ENCODE measurements around the gene GJD3. TPM values are rescaled to one million over a fixed set of nuclear protein-coding genes. Genes with fewer than 3 reads are reported as not detected.

GJD3 gene
- total and polyA plus RNA-seq, 8 donors: 0.18 to 3.6 (median 3.0) TPM; not detected in 5

DNA sequence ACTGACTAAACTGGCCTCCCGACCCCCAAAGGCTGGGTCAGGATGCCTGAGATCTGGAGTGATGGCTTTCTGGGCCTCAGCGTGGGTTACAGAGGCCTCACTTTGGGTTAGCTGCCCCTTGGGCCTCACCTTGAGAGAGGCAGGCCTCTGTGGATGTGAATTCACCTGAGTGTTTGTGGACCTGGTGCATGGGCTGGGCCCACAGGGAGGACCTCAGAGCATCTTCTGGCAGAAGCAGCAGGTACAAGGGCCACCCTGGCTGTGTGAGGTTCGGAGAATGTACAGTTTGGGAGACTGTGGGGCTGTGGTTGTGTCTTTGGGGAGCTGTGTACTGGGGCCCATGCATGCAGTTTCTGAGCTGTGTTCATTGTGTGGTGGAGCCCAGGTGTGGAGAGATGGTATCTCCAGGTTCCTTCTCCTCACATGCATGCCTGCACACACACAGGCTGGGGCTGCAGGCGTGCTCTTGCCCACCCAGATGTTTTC, 37.2 kb downstream of the GJD3 start:
- intact Hi-C loops (cut with DNase I): no loop called here
- Histone ChIP-seq H3K36me3 (peaks cover 0 to 14% of the 10 kb centered on the region in 2 donors), H3K4me3 (peak overlapping the region in 1 of 2 donors; percentile 12), H3K27ac (peak overlapping the region; percentile 90 to 100), H3K27me3 (no peaks in the 10 kb centered on the region), H3K9me3 (no peaks in the 10 kb centered on the region), H3K4me1 (peaks cover 87 to 99% of the 10 kb centered on the region in 2 donors)
- no peak for DNase-seq
- ATAC-seq: no peak
- TF ChIP-seq, protein P1, sequence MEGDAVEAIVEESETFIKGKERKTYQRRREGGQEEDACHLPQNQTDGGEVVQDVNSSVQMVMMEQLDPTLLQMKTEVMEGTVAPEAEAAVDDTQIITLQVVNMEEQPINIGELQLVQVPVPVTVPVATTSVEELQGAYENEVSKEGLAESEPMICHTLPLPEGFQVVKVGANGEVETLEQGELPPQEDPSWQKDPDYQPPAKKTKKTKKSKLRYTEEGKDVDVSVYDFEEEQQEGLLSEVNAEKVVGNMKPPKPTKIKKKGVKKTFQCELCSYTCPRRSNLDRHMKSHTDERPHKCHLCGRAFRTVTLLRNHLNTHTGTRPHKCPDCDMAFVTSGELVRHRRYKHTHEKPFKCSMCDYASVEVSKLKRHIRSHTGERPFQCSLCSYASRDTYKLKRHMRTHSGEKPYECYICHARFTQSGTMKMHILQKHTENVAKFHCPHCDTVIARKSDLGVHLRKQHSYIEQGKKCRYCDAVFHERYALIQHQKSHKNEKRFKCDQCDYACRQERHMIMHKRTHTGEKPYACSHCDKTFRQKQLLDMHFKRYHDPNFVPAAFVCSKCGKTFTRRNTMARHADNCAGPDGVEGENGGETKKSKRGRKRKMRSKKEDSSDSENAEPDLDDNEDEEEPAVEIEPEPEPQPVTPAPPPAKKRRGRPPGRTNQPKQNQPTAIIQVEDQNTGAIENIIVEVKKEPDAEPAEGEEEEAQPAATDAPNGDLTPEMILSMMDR (IDR thresholded peaks at IDR 0.05): no peak

DNA sequence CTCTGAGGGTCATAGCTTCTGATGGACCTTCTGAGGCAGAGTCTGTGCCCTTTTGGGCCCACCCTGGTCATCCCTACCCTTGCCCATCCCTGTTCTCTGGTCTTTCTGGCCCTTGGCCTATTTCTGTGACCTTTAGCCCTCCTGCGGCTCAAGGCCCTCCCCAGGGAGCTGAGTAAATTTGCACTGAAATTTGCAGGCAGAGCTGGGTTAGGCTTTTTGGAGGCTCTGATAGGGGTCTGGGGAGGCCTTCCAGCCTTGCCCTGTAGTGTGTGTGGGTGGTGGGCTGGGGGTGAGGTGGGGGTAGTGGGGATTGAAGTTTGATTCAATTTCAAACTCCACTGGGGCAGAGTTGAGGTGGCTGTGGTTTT, 37.7 kb downstream of the GJD3 start:
- TF ChIP-seq, protein P1 (IDR thresholded peaks at IDR 0.05): no peak
- intact Hi-C loops (cut with DNase I): no loop called here
- ATAC-seq: no peak
- DNase-seq: peak in 1 of 4 donors; percentile 23
- Histone ChIP-seq H3K27ac (peak overlapping the region; percentile 90 to 100), H3K4me1 (peaks cover 87 to 99% of the 10 kb centered on the region in 2 donors), H3K4me3 (peak overlapping the region in 1 of 2 donors; percentile 26), H3K27me3 (no peaks in the 10 kb centered on the region), H3K9me3 (no peaks in the 10 kb centered on the region), H3K36me3 (peaks cover 0 to 11% of the 10 kb centered on the region in 2 donors)

DNA sequence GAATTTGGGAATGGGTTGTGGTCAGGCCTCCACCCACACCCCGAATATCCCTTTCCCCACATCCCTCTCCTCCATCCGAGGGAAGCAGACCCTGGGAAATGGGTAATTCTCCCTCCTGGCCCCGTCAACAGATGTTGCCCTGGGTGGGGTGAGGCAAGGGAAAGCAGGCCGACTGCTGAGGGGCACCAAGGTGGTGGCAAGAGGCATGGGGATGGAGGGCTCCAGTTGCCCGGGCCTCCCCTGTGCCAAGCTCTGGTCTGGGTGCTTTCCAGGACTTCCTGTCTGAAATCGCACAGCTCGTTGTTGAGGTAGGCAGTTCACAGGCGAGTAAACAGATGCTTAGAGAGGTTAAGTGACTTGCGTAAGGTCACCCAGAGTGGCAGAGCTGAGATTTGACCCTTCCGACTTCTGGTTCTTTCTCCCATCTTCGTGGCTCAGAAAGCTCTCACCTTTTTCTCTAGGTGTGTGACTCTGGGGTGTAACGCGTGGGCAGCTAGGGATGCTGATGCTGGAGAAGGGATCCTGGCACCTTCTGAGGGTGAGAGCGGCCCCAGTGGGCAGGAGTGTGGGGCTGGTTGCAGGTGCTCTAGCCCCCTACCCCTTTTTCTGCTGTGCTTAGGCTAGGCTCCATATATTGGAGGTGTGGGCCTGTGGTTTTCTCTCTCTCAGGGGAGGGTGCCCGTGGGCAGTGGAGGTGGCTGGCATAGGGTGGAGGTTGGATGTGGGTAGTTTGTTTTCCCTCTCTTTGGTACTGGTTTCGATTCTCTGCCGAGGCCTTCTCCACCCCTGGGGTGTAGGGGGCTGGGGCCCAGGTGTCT, 38.3 kb downstream of the GJD3 start:
- ATAC-seq: peak; percentile 25
- peak overlapping the region; percentile 90 to 100 for H3K27ac ChIP-seq
- no peaks in the 10 kb centered on the region for H3K27me3 ChIP-seq
- H3K4me3 ChIP-seq: peak overlapping the region in 1 of 2 donors; percentile 26
- peaks cover 0 to 5% of the 10 kb centered on the region in 2 donors for H3K36me3 ChIP-seq
- TF ChIP-seq, protein P1 (IDR thresholded peaks at IDR 0.05): no peak
- no peaks in the 10 kb centered on the region for H3K9me3 ChIP-seq
- intact Hi-C loops (cut with DNase I): no loop called here
- H3K4me1 ChIP-seq: peaks cover 87 to 99% of the 10 kb centered on the region in 2 donors
- peak in 1 of 4 donors; percentile 78 for DNase-seq

DNA sequence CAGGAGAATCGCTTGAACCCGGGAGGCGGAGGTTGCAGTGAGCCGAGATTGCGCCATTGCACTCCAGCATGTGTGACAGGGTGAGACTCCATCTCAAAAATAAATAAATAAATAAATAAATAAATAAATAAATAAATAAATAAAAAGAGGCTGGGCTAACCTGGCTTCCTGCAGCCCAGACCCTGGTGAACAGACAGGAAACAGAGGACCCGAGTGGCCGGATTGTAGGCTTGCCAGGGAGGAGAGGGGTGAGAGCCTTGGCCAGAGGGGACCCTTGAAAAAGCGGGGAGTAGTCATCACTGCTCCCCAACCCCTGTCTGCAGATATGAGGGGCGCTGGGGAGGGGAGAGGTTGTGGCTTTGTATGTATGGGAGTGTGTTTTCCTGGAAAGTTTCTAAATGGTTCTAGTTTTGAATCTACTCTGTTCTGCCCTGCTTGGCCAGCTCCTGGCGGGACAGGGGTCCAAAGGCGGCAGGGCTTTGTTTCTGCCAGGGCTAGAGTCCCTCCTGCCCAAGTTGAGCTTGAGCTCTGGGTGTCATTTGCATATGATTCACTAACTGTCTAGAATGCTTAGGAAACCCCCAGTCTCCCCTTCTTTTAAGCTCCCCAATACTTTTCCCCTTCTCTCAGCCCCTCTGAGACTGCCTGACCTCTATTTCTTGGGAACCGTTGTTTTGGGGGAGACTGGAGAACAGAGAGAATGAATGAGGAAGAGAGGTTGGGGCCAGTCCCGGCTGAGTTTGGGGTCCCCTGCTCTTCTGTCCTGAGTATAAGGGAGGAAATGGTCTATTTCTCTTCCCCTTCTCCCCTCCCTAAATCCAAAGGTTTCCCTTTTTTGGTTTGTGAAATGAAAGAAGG, 39.2 kb downstream of the GJD3 start:
- intact Hi-C loops (cut with DNase I): no loop called here
- TF ChIP-seq, protein P1 (IDR thresholded peaks at IDR 0.05): no peak
- H3K27ac ChIP-seq: peak overlapping the region; percentile 90 to 100
- peak in 1 of 4 donors; percentile 38 for DNase-seq
- no peak for ATAC-seq
- no peaks in the 10 kb centered on the region for H3K36me3 ChIP-seq
- H3K4me3 ChIP-seq: no peak overlapping the region
- peaks cover 85 to 99% of the 10 kb centered on the region in 2 donors for H3K4me1 ChIP-seq
- H3K27me3 ChIP-seq: no peaks in the 10 kb centered on the region
- no peaks in the 10 kb centered on the region for H3K9me3 ChIP-seq
